ENCODE data around the gene CTSE.

Gene CTSE

GRCh38 chr1:205967554-205968335, 56.0 kb downstream of the CTSE start:
- DNase-seq = no peak

- no peak for DNase-seq
Measured at GRCh38 chr1:205965036-205965884, 58.4 kb downstream of the CTSE start.

- no peak for DNase-seq
Measured at GRCh38 chr1:205963352-205964155, 60.1 kb downstream of the CTSE start.

GRCh38 chr1:205962821-205963221, 60.9 kb downstream of the CTSE start:
- DNase-seq = no peak

- no peak for DNase-seq
Measured at GRCh38 chr1:205961991-205962820, 61.5 kb downstream of the CTSE start.

GRCh38 chr1:205961405-205961804, 62.3 kb downstream of the CTSE start:
- DNase-seq = no peak

- no peak for DNase-seq
Measured at GRCh38 chr1:205959789-205960188, 63.9 kb downstream of the CTSE start.
